MCF 10A (cell line): ENCODE data around the gene KCNJ6. TPM values are rescaled to one million over a fixed set of nuclear protein-coding genes. Genes with fewer than 3 reads are reported as not detected.

ENCODE experiments used
- BruUV-seq: library from RNA; stranded (reverse); fragments of 400-500 nt; replicated peaks from 2 replicates; lab custom pipeline; 2021; lab: Mats Ljungman, UMichigan
- CTCF ChIA-PET: fragments of 300-600 bp; sonication (Branson Sonifier 250); formaldehyde crosslinking; extraction: SDS; loops from one replicate; lab custom pipeline; 2021; ENCODE audit warnings: antibody characterized with exemption, inconsistent platforms; lab: Yijun Ruan, JAX
- POLR2A ChIA-PET: fragments of 300-600, 350-650 bp; sonication (Branson Sonifier 250); formaldehyde crosslinking; extraction: SDS; loops from one replicate; lab custom pipeline; 2020; ENCODE audit warnings: antibody characterized with exemption, inconsistent platforms; lab: Yijun Ruan, JAX
- DNase-seq: peaks from one replicate; pipeline ENCODE4 v3.0.0-alpha.2; 2018; ENCODE audit not compliant: unreplicated experiment
- H3K27ac Mint-ChIP-seq: one replicate; pipeline ENCODE4 v1.8.0; 2022; ENCODE audit warnings: mild to moderate bottlenecking, low read depth, mixed read lengths; ENCODE audit not compliant: unreplicated experiment
- H3K27me3 Mint-ChIP-seq: one replicate; pipeline ENCODE4 v1.8.0; 2022; ENCODE audit warnings: mixed read lengths; ENCODE audit not compliant: insufficient read depth, unreplicated experiment
- H3K36me3 Mint-ChIP-seq: one replicate; pipeline ENCODE4 v1.8.0; 2022; ENCODE audit warnings: mild to moderate bottlenecking, moderate library complexity, mixed read lengths; ENCODE audit not compliant: insufficient read depth, unreplicated experiment
- H3K4me1 Mint-ChIP-seq: one replicate; pipeline ENCODE4 v1.8.0; 2022; ENCODE audit warnings: mixed read lengths; ENCODE audit not compliant: insufficient read depth, unreplicated experiment
- H3K4me3 Mint-ChIP-seq: one replicate; pipeline ENCODE4 v1.8.0; 2022; ENCODE audit warnings: mild to moderate bottlenecking, moderate library complexity, mixed read lengths; ENCODE audit not compliant: unreplicated experiment
- H3K9me3 Mint-ChIP-seq: one replicate; pipeline ENCODE4 v1.8.0; 2022; ENCODE audit warnings: mixed read lengths; ENCODE audit not compliant: unreplicated experiment
- CTCF ChIP-seq: fragments of 200-600 bp; IDR thresholded peaks from one replicate; pipeline ENCODE4 v1.8.0; 2022; ENCODE audit warnings: antibody characterized with exemption, mild to moderate bottlenecking; ENCODE audit not compliant: unreplicated experiment
- intact Hi-C: fragments of 100-400 bp; cut with micrococcal nuclease; formaldehyde crosslinking; loops from 2 replicates; pipeline ENCODE4 v1.14.1; 2022
- total RNA-seq: library from RNA; stranded (reverse); gene quantifications from 2 replicates; pipeline ENCODE4 v1.2.3, GENCODE V29; 2022

KCNJ6 gene
- total RNA-seq, 1 experiment from 2014 or later, result 0.28 TPM

- no TSS peak for BruUV-seq
- intact Hi-C loops, result loop anchor here (5.0 kb wide), 1 partner anchor 40 kb away; no protein-coding TSS in a partner anchor
- CTCF ChIA-PET, result no interaction called here
Observed at GRCh38 chr21:37656899-37657298, 259.4 kb downstream of the KCNJ6 start.

GRCh38 chr21:37655611-37656300 is 260.5 kb downstream of the KCNJ6 start:
- DNase-seq, result no peak
- TF ChIP-seq CTCF, result no peak
- H3K27ac Mint-ChIP-seq, result no peak overlapping the region
- no peaks in the 10 kb centered on the region for H3K9me3 Mint-ChIP-seq
- BruUV-seq, result no TSS peak
- H3K27me3 Mint-ChIP-seq, result no peaks in the 10 kb centered on the region
- H3K36me3 Mint-ChIP-seq, result no peaks in the 10 kb centered on the region
- intact Hi-C loops, result loop anchor here (5.0 kb wide), 1 partner anchor 38 kb away; no protein-coding TSS in a partner anchor
- no peak overlapping the region for H3K4me3 Mint-ChIP-seq
- CTCF ChIA-PET, result interaction anchor here (0.9 kb wide), 2 partner anchors 9 to 15 kb away, joined by 3 read pairs; no protein-coding TSS in a partner anchor
- H3K4me1 Mint-ChIP-seq, result peaks cover 28% of the 10 kb centered on the region
- POLR2A ChIA-PET, result interaction anchor here (0.6 kb wide), 1 partner anchor 101 kb away, joined by 5 read pairs; no protein-coding TSS in a partner anchor

More at GRCh38 chr21:37656899-37657298, 259.4 kb downstream of the KCNJ6 start:
- no peak for TF ChIP-seq CTCF
- Mint-ChIP-seq H3K4me1 (peaks cover 29% of the 10 kb centered on the region), H3K27ac (peak overlapping the region; percentile 75), H3K4me3 (no peak overlapping the region), H3K27me3 (no peaks in the 10 kb centered on the region), H3K36me3 (no peaks in the 10 kb centered on the region), H3K9me3 (no peaks in the 10 kb centered on the region)
- DNase-seq, result no peak
- POLR2A ChIA-PET, result no interaction called here

- no peak overlapping the region for H3K4me3 Mint-ChIP-seq
- no peak for DNase-seq
- peaks cover 16% of the 10 kb centered on the region for H3K4me1 Mint-ChIP-seq
- H3K27ac Mint-ChIP-seq, result no peak overlapping the region
- ChIA-PET CTCF (interaction anchor here (0.5 to 0.7 kb wide), 2 partner anchors 286 to 466 kb away, joined by 3 to 4 read pairs; no protein-coding TSS in a partner anchor), POLR2A (no interaction called here)
- H3K27me3 Mint-ChIP-seq, result no peaks in the 10 kb centered on the region
- H3K9me3 Mint-ChIP-seq, result no peaks in the 10 kb centered on the region
- no TSS peak for BruUV-seq
- no peaks in the 10 kb centered on the region for H3K36me3 Mint-ChIP-seq
- TF ChIP-seq CTCF, result no peak
- intact Hi-C loops, result no loop called here
Observed at GRCh38 chr21:37654596-37654995, 261.7 kb downstream of the KCNJ6 start.

GRCh38 chr21:37653201-37653600 is 263.1 kb downstream of the KCNJ6 start:
- Mint-ChIP-seq H3K9me3 (no peaks in the 10 kb centered on the region), H3K36me3 (no peaks in the 10 kb centered on the region), H3K4me3 (no peak overlapping the region), H3K27me3 (no peaks in the 10 kb centered on the region), H3K27ac (no peak overlapping the region), H3K4me1 (peaks cover 6% of the 10 kb centered on the region)
- intact Hi-C loops, result no loop called here
- ChIA-PET POLR2A (no interaction called here), CTCF (interaction anchor here (1.4 kb wide), 1 partner anchor 34 kb away, joined by 3 read pairs; no protein-coding TSS in a partner anchor)
- no peak for TF ChIP-seq CTCF
- no TSS peak for BruUV-seq
- DNase-seq, result no peak
